Adrenal gland (tissue), 12 donors: ENCODE measurements around the gene ADAMTS19. TPM values are rescaled to one million over a fixed set of nuclear protein-coding genes. Genes with fewer than 3 reads are reported as not detected.
"Not testable (repeated sequence)": the region's sequence is repeated elsewhere in the genome, so short reads cannot be mapped to it uniquely, and the experiment has no call there.

ENCODE experiments used
- DNase-seq, 7 donors: peaks; one replicate each; pipeline ENCODE4 v3.0.0-alpha.2; 2019 to 2020
- H3K27ac ChIP-seq, 5 donors: fragments of 200-600 bp; sonication (generic) in 4 of 5; 1 replicate in 3 of 5; 2 replicates in 2 of 5; pipeline versions ENCODE4 v1.5.1 to v1.8.0; 2016 to 2020; ENCODE audit warnings: mild to moderate bottlenecking in 1 of 5
- H3K27me3 ChIP-seq: fragments of 200-600 bp; 2 replicates; pipeline ENCODE4 v1.8.0; 2021
- H3K36me3 ChIP-seq, 2 donors: fragments of 200-600 bp; replicated peaks in 1 of 2; 1 replicate in 1 of 2; 2 replicates in 1 of 2; pipeline versions ENCODE4 v1.5.1 to v1.8.0; 2018 to 2022
- H3K4me1 ChIP-seq, 2 donors: fragments of 200-600 bp; replicated peaks in 1 of 2; 1 replicate in 1 of 2; 2 replicates in 1 of 2; pipeline versions ENCODE4 v1.5.1 to v1.8.0; 2018 to 2021
- H3K4me3 ChIP-seq, 4 donors: fragments of 200-600 bp; sonication (generic) in 3 of 4; one replicate each; pipeline ENCODE4 v1.5.1; 2016 to 2018
- H3K9me3 ChIP-seq, 3 donors: fragments of 200-600 bp; sonication (generic) in 1 of 3; replicated peaks in 1 of 3; 1 replicate in 2 of 3; 2 replicates in 1 of 3; pipeline versions ENCODE4 v1.5.1 to v1.8.0; 2016 to 2021
- POLR2A ChIP-seq, 2 donors: fragments of 450-650 bp; IDR thresholded peaks; one replicate each; pipeline ENCODE4 v1.6.1; 2017; ENCODE audit warnings: antibody characterized with exemption in 2 of 2, mild to moderate bottlenecking in 2 of 2, moderate library complexity in 1 of 2
- WGBS, 4 donors: extraction: QIAGEN DNeasy Blood & Tissue Kit in 2 of 4; methylation state at CpG; one replicate each; pipeline versions ENCODE4 v1.1.5 to v1.1.7; 2013 to 2017; 5-methylcytosine and 5-hydroxymethylcytosine counted together
- intact Hi-C, 2 donors: fragments of 100-400 bp; cut with DNase I; formaldehyde crosslinking; loops; one replicate each; pipeline versions ENCODE4 v1.14.1 to v1.15.0; 2022 to 2023
- polyA plus RNA-seq, 3 donors: library from polyadenylated mRNA; stranded (reverse); fragments of 200-250 nt in 2 of 3; fragments of 350-450 nt in 1 of 3; fragmentation: Illumina TruSeq in 1 of 3; extraction: RNeasy Lipid Tissue Mini Kit (QIAGEN cat#74804) in 1 of 3; gene quantifications; one replicate each; pipeline ENCODE4 v1.2.3, GENCODE V29; 2013 to 2014
- total RNA-seq, 9 donors: library from RNA; depleted of rRNA in 4 of 9; stranded (reverse); fragments of >200 nt in 4 of 9; fragments of 120-200 nt in 1 of 9; fragmentation: NEBNext Ultra II Directional in 1 of 9; extraction: Animal tissue kit (Norgen Biotek cat#: 25700) in 1 of 9; gene quantifications; one replicate each; pipeline versions ENCODE4 v1.1.0 to v1.2.4, GENCODE V29; 2013 to 2023
- TF ChIP-seq, protein P1 (sequence below), 6 experiments: fragments of 450-650 bp in 4 of 6; fragments of 200-600 bp in 2 of 6; sonication (generic) in 1 of 6; IDR thresholded peaks; 1 replicate in 5 of 6; 2 replicates in 1 of 6; pipeline versions ENCODE4 v1.5.1 to v1.8.0; 2016 to 2021; ENCODE audit warnings: antibody characterized with exemption in 6 of 6, mild to moderate bottlenecking in 2 of 6, moderate library complexity in 1 of 6
- donor health status: healthy with polysubstance abuse.
- donor health status: Bipolar disorder and iron deficiency.
- donor health status: DM: yes; HTN: yes; CAD: no.
- donor health status: DM: no; HTN: no; CAD: no.
- donor health status: DM: no; HTN: no; CAD: no.
- donor health status: DM: yes; HTN: yes; CAD: no.

Gene ADAMTS19
- total and polyA plus RNA-seq, 12 donors = 0.14 to 32.9 (median 0.91) TPM; not detected in 3

DNA sequence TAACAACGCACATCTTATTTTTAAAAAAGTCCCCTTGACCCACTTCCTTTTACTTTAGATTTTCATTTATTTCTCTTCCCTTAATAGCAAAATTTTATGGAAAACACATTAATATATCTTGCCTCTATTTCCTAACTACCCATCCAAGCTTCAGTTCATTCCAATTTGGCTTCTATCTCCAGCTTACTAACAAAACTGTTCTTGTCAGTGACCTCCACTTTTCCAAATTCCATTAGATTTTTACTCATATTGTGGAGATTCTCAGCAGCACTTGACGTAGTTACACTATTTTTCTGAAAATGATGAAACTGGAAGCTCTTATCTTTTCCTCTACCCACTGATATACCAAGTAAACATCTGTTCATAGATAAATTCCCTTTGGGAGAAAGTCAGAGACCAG lies 46.5 kb upstream of the ADAMTS19 start:
- Histone ChIP-seq H3K4me3 (no peak overlapping the region), H3K4me1 (no peaks in the 10 kb centered on the region), H3K27ac (no peak overlapping the region), H3K36me3 (no peaks in the 10 kb centered on the region), H3K27me3 (no peaks in the 10 kb centered on the region), H3K9me3 (peaks cover 0 to 4% (median 0%) of the 10 kb centered on the region in 3 donors)
- no peak for TF ChIP-seq POLR2A (IDR thresholded peaks at IDR 0.05)
- TF ChIP-seq, protein P1, sequence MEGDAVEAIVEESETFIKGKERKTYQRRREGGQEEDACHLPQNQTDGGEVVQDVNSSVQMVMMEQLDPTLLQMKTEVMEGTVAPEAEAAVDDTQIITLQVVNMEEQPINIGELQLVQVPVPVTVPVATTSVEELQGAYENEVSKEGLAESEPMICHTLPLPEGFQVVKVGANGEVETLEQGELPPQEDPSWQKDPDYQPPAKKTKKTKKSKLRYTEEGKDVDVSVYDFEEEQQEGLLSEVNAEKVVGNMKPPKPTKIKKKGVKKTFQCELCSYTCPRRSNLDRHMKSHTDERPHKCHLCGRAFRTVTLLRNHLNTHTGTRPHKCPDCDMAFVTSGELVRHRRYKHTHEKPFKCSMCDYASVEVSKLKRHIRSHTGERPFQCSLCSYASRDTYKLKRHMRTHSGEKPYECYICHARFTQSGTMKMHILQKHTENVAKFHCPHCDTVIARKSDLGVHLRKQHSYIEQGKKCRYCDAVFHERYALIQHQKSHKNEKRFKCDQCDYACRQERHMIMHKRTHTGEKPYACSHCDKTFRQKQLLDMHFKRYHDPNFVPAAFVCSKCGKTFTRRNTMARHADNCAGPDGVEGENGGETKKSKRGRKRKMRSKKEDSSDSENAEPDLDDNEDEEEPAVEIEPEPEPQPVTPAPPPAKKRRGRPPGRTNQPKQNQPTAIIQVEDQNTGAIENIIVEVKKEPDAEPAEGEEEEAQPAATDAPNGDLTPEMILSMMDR (IDR thresholded peaks at IDR 0.05) = no peak
- intact Hi-C loops = no loop called here
- WGBS, 4 donors = 70 to 90% (median 79%) methylated on average over 2 of the region's 2 CpGs
- DNase-seq = no peak

DNA sequence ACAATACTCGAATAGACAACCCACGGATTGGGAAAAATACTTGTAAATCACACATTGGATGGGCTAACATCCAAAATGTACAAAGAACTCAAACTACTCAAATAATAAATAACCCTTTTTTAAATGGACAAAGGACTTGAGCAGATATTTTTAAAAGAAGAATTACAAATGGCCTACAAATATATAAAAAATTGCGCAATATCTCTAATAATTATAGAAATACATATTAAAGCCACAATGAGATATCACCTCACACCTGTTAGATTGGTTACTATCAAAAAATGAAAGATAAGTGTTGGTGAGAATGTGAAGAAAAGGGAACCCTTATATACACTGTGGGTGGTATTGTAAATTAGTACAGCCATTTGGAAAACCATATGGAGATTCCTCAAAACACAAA lies 40.8 kb upstream of the ADAMTS19 start:
- H3K4me3 ChIP-seq = no peak overlapping the region
- H3K9me3 ChIP-seq = peaks cover 0 to 4% (median 0%) of the 10 kb centered on the region in 3 donors
- WGBS, 4 donors = 60 to 72% (median 66%) methylated on average over 3 of the region's 3 CpGs
- TF ChIP-seq POLR2A (IDR thresholded peaks at IDR 0.05) = no peak
- TF ChIP-seq, protein P1 (IDR thresholded peaks at IDR 0.05) = no peak
- H3K36me3 ChIP-seq = no peaks in the 10 kb centered on the region
- H3K4me1 ChIP-seq = no peaks in the 10 kb centered on the region
- no peak for DNase-seq
- no peak overlapping the region for H3K27ac ChIP-seq
- intact Hi-C loops = no loop called here
- H3K27me3 ChIP-seq = no peaks in the 10 kb centered on the region

DNA sequence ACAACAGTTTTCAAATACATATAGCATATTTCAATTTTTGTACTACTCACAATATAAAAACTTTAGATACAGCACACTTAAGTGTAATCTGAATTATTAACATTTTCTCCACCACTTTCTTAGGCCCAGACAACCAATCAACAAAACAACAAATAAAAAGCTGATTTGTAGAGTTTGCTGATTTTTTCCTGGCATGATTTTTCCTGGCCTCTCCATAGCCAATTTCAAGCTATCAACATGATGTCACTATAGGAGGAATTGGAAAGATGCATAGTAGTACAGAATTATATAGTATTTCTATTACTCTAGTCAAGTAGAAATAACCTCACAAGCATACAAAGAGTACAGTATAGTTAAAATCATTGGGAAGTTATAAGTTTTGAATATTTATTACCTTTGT lies 35.1 kb upstream of the ADAMTS19 start:
- DNase-seq = no peak
- H3K27me3 ChIP-seq = no peaks in the 10 kb centered on the region
- no peaks in the 10 kb centered on the region for H3K9me3 ChIP-seq
- H3K36me3 ChIP-seq = no peaks in the 10 kb centered on the region
- intact Hi-C loops = no loop called here
- no peak overlapping the region for H3K27ac ChIP-seq
- H3K4me1 ChIP-seq = no peaks in the 10 kb centered on the region
- H3K4me3 ChIP-seq = no peak overlapping the region
- no peak for TF ChIP-seq POLR2A (IDR thresholded peaks at IDR 0.05)

DNA sequence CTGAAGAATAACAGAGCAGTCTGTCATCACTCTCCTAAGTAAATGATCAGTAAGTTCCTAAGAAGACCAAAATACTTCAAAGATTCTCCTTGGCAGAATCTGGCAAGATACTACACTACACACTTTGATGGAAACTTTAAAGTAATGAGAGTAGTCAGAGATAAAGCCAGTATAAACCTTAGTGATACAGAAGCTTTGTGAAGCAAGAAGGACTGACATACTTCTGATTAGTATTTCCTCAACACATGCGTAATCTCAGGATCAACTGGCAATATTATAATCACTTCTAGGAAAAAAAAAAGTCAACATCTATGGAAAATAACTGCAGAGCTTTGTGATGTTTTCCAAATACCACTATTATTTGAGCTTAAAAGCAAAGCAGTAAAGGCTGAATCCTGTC lies 34.0 kb upstream of the ADAMTS19 start:
- TF ChIP-seq, protein P1 (IDR thresholded peaks at IDR 0.05) = no peak
- no peak for TF ChIP-seq POLR2A (IDR thresholded peaks at IDR 0.05)
- H3K27me3 ChIP-seq = no peaks in the 10 kb centered on the region
- no peaks in the 10 kb centered on the region for H3K4me1 ChIP-seq
- 71 to 83% (median 77%) methylated on average over 1 of the region's 1 CpG for WGBS, 4 donors
- intact Hi-C loops = no loop called here
- H3K9me3 ChIP-seq = no peaks in the 10 kb centered on the region
- H3K36me3 ChIP-seq = no peaks in the 10 kb centered on the region
- no peak for DNase-seq
- no peak overlapping the region for H3K27ac ChIP-seq
- H3K4me3 ChIP-seq = no peak overlapping the region

DNA sequence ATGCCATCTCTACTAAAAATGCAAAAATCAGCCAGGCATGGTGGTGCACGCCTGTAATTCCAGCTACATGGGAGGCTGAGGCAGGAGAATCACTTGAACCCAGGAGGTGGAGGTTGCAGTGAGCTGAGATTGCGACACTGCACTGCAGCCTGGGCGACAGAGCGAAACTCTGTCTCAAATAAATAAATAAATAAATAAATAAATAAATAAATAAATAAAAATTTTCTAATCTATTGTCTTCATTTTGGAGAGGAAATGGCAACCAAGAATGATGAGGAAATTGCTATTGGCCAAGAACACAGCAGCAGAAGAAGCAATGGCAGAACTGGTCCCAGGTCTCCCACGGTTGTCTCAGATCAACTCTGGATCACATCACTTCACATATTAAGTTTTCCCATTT lies 31.5 kb upstream of the ADAMTS19 start:
- H3K27me3 ChIP-seq = not testable (repeated sequence)

More for the DNA sequence above, 31.5 kb upstream of the ADAMTS19 start:
- H3K4me1 ChIP-seq, H3K9me3 ChIP-seq, H3K4me3 ChIP-seq, H3K27ac ChIP-seq, intact Hi-C loops, DNase-seq, H3K36me3 ChIP-seq: not testable (repeated sequence)
- WGBS, 4 donors = 92 to 99% (median 96%) methylated on average over 4 to 5 of the region's 5 CpGs
